ENCODE measurements around the gene TEX2. TPM values are rescaled to one million over a fixed set of nuclear protein-coding genes. Genes with fewer than 3 reads are reported as not detected.

TEX2 gene
- total and polyA plus RNA-seq, 2 of the 13 experiments (the other 11 are each of a cell fraction or from before 2014, with no cell fraction given), result 21.4 to 37.7 TPM

GRCh38 chr17:64145751-64146417 is 117.2 kb downstream of the TEX2 start (continued):
- TF ChIP-seq ZNF333 (CRISPR knock-in tag; IDR thresholded peaks at IDR 0.05; ENCODE audit: borderline replicate concordance), result no peak; the same call in 1 of the 2 replicates
- peak; percentile 100 for TF ChIP-seq ERF (CRISPR knock-in tag; IDR thresholded peaks at IDR 0.05)
- TF ChIP-seq KDM3A (CRISPR knock-in tag; IDR thresholded peaks at IDR 0.05; ENCODE audit: low read depth), result peak; percentile 86
- peak; percentile 93; the same call in 1 of the 2 replicates for TF ChIP-seq ZKSCAN8 (CRISPR knock-in tag; IDR thresholded peaks at IDR 0.05; ENCODE audit: borderline replicate concordance)
- TF ChIP-seq NFKBIZ (CRISPR knock-in tag; IDR thresholded peaks at IDR 0.05), result 0 out of 2 replicates have a peak, but pooled peaks have one; percentile 61
- TF ChIP-seq RNF2 (conservative IDR thresholded peaks at IDR 0.05; ENCODE audit: low read depth), result peak; percentile 77
- 0 out of 2 replicates have a peak, but pooled peaks have one; percentile 79 for TF ChIP-seq NCOA5 (CRISPR knock-in tag; IDR thresholded peaks at IDR 0.05)
- peak; percentile 96 for TF ChIP-seq BRD4 (CRISPR knock-in tag; IDR thresholded peaks at IDR 0.05)
- TF ChIP-seq IKZF1 (IDR thresholded peaks at IDR 0.05), result no peak
- no peak for TF ChIP-seq ZFP37 (CRISPR knock-in tag; IDR thresholded peaks at IDR 0.05; ENCODE audit: borderline replicate concordance)
- peak; percentile 88 for TF ChIP-seq HES4 (CRISPR knock-in tag; IDR thresholded peaks at IDR 0.05; ENCODE audit: borderline replicate concordance)
- TF ChIP-seq SOX6 (IDR thresholded peaks at IDR 0.05), result no peak
- TF ChIP-seq SOX6 (CRISPR knock-in tag; IDR thresholded peaks at IDR 0.05), result peak; percentile 82
- peak; percentile 87 for TF ChIP-seq RXRB (CRISPR knock-in tag; IDR thresholded peaks at IDR 0.05; ENCODE audit: borderline replicate concordance)
- TF ChIP-seq DDIT3 (CRISPR knock-in tag; IDR thresholded peaks at IDR 0.05), result no peak
- TF ChIP-seq GRHL1 (CRISPR knock-in tag; conservative IDR thresholded peaks at IDR 0.05), result no peak; the same call in 1 of the 2 replicates

Data from HepG2 (cell line).